HG02798 (cell line): Measurements from ENCODE around the gene TEX51.

ENCODE experiments used
- ATAC-seq: cut with Tn5 transposase; IDR thresholded peaks from one replicate; pipeline ENCODE4 v1.9.1; 2021; ENCODE audit warnings: mild to moderate bottlenecking; ENCODE audit not compliant: unreplicated experiment, poor library complexity

Gene TEX51

GRCh38 chr2:126911111-126911796 lies 12.6 kb downstream of the TEX51 start:
- ATAC-seq, result no peak

GRCh38 chr2:126912201-126912600 lies 13.5 kb downstream of the TEX51 start:
- ATAC-seq, result no peak

GRCh38 chr2:126913329-126913728 lies 14.6 kb downstream of the TEX51 start:
- ATAC-seq, result no peak

GRCh38 chr2:126913881-126914615 lies 15.4 kb downstream of the TEX51 start:
- no peak for ATAC-seq

GRCh38 chr2:126914811-126915500 lies 16.3 kb downstream of the TEX51 start:
- ATAC-seq, result no peak

- ATAC-seq, result no peak
These were observed 17.2 kb downstream of the TEX51 start for GRCh38 chr2:126915903-126916302.

GRCh38 chr2:126916744-126917143 lies 18.1 kb downstream of the TEX51 start:
- no peak for ATAC-seq

GRCh38 chr2:126921066-126921465 lies 22.4 kb downstream of the TEX51 start:
- no peak for ATAC-seq

GRCh38 chr2:126930970-126931590 lies 32.4 kb downstream of the TEX51 start:
- no peak for ATAC-seq

GRCh38 chr2:126932529-126932928 lies 33.8 kb downstream of the TEX51 start:
- ATAC-seq, result no peak

- no peak for ATAC-seq
These were observed 34.4 kb downstream of the TEX51 start for GRCh38 chr2:126932966-126933710.

- ATAC-seq, result no peak
These were observed 35.0 kb downstream of the TEX51 start for GRCh38 chr2:126933711-126934091.

GRCh38 chr2:126934809-126935208 lies 36.1 kb downstream of the TEX51 start:
- no peak for ATAC-seq

GRCh38 chr2:126935774-126936173 lies 37.1 kb downstream of the TEX51 start:
- no peak for ATAC-seq

GRCh38 chr2:126936219-126936723 lies 37.6 kb downstream of the TEX51 start:
- ATAC-seq, result no peak

- no peak for ATAC-seq
These were observed 41.6 kb downstream of the TEX51 start for GRCh38 chr2:126940331-126940730.

- ATAC-seq, result no peak
These were observed 43.9 kb downstream of the TEX51 start for GRCh38 chr2:126942427-126943203.

- no peak for ATAC-seq
These were observed 45.1 kb downstream of the TEX51 start for GRCh38 chr2:126943612-126944348.

- no peak for ATAC-seq
These were observed 46.4 kb downstream of the TEX51 start for GRCh38 chr2:126945118-126945517.
